ENCODE measurements around the gene LCOR.

GRCh38 chr10:96895662-96896424 lies 63.7 kb downstream of the LCOR start:
- TF ChIP-seq CTCF (IDR thresholded peaks at IDR 0.05; ENCODE audit: poor library complexity) (no peak), EZH2 (IDR thresholded peaks at IDR 0.05; ENCODE audit: borderline replicate concordance) (no peak), EZH2phosphoT487 (IDR thresholded peaks at IDR 0.05; ENCODE audit: low read depth, severe bottlenecking, unreplicated experiment) (no peak)
